ENCODE data around the gene NUP210.

Gene NUP210

DNA sequence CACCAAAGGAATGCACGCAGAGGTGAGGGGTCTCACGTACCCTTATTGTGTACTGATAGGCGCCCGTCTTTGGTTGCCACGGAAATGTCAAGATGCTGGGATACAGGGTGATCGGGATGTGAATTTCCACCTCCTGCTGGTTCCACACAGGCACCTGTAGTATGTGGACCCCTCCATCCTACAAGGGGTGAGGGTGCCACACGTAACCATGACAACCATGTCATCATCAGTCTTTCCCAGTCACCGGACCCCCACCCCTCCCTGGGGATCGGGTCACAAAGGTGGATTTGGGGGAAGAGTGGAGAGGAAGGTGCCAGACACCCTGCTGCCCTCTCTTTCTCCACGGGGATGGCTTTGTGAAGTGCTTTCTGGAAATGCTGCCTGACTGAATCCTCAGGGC lies 44.7 kb downstream of the NUP210 start:
- DNase-seq (ENCODE audit: low read depth in 3 of 3), result no peak

DNA sequence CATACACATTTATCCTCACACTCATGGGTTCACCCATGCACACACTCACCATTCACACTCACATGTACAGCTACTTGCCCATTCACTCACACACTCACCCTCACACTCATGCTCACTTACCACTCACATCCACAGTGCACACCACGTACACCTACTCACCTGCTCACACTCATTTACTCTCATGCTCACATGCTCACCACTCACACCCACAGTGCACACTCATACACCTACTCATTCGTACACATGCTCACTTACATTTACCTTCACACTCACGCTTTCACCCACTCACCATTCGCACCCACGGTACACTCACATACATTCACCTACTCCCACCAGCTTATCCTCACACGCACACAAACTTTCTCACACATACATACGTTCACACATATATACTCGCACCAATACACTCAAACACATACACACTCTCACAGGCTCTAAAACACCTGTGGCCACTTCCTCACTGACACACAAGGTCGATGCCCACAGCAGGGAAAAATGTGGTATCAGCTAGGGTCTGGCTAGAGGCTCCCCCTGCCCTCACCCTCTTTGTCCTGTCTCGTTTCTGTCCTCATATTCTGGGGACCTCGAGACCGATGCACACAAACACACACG lies 46.0 kb downstream of the NUP210 start:
- no peak for DNase-seq (ENCODE audit: low read depth in 3 of 3)

GRCh38 chr3:13372656-13373055 lies 47.5 kb downstream of the NUP210 start:
- DNase-seq (ENCODE audit: low read depth in 3 of 3), result no peak

DNA sequence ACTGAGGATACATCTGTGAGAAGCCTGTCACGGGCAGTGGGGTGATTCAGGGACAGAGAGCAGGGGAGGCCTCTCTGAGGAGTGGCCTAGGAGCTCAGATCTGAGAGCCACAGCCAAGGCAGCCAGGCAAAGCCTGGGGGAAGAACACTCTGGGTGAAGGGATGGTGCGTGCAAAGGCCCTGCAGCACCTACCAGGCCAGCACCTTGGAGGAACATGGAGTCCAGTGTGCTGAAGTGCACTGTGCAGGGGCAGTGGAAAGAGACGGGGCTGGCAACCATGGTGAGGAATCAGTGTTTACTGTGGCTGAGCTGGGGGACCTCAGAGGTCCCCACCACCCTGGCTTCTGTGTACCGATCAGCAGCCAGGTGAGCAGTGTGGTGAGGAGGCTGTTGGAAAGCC lies 48.0 kb downstream of the NUP210 start:
- no peak for DNase-seq (ENCODE audit: low read depth in 3 of 3)

- DNase-seq (ENCODE audit: low read depth in 3 of 3), result no peak
Measured at GRCh38 chr3:13371100-13372075, 48.7 kb downstream of the NUP210 start.

DNA sequence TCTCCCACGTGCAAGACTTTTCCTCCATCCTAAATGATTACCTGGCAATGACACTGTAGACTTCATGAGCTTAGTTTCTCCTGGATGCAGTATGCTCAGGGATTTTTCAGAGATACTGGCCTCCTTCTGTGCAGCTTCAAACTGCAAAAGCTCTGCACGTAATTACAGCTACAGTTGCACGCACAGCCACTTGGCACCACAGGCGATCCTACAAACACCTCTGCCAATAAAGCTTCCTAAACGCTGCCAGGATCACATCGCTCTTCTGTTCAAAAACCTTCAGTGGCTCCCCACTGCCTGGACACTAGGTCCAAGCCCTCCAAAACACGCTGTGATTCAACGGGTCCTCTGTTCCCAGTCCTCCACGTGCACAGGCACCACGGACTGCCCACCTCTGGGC lies 49.5 kb downstream of the NUP210 start:
- no peak for DNase-seq (ENCODE audit: low read depth in 3 of 3)

DNA sequence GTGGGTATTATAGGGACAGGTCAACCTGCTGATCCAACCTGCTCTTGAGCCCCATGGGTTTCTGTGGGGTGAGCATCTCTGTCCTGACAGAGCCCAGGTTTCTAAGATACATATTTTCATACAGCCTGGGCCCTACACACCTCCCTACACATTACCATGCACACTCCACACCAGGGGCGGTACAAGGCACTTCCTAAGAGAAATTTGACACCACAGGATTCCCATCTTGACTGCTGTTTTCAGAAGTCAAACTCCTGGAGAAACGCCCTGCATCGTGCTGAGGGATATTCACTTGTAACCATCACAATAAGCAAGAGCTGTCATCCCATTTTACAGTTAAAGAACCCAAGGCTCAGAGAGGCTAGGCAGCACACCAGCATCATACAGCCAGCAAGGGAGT lies 50.1 kb downstream of the NUP210 start:
- DNase-seq (ENCODE audit: low read depth in 3 of 3), result no peak

- DNase-seq (ENCODE audit: low read depth in 3 of 3), result no peak
Measured at GRCh38 chr3:13368834-13369233, 51.3 kb downstream of the NUP210 start.

DNA sequence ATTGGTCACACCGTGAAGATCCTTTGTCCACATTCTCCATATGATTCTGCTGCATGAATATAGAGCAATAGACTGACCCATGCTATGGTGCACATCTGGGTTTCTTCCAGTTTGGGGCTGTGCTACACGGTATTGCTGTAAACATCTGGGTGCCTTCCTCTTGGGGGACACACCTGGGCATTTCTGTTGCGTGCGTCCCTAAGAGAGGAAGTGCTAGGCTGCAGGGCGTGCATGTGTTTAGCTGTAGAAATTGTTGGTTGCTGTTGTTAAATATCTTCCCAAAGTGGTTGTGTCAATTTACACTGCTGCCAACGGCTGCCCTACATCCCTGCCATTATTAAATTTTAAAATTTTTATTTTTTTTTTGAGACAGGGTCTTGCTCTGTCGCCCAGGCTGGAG lies 52.4 kb downstream of the NUP210 start:
- DNase-seq (ENCODE audit: low read depth in 3 of 3), result no peak

DNA sequence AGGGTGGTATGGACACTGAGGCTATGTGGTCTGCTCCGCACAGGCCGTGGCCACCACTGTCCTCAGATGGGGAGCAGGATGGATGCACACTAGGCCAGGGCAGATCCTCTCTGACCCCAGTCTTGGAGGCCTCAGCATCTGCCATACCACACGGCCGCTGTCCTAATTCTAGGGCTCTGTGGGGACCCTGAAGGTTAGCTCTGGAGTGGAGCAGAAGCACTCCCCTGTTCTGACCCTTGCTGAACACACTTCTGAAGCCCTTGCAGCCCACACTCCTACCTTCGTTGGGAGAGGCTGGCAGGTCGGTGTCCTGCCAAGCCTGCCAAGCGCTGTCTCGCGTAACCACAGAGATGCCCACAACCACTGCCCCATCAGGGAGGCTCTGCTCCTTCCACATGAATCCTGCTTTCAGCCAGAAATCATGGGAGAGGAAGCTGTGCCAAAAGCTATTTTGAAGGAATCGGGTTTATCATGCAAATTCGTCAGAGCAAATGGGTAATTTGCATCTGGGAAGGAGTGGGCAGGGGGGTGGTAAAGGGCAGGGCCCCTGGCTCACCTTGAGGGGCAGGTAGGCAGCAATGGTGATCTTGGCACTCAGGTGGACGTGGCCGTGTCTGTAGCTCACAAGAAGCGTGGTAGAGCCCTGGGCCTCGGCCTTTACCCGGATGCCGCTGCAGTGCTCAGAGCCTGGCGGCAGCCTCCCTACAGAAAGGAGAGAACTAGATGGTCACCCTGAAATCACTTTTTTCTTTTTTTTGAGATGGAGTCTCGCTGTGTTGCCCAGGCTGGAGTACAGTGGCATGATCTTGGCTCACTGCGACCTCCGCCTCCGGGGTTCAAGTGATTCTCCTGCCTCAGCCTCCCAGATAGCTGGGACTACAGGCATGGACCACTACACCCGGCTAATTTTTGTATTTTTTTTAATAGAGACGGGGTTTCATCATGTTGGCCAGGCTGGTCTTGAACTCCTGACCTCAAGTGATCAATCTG lies 54.4 kb downstream of the NUP210 start:
- DNase-seq (ENCODE audit: low read depth in 3 of 3), result no peak

- no peak for DNase-seq (ENCODE audit: low read depth in 3 of 3)
Measured at GRCh38 chr3:13364602-13365271, 55.4 kb downstream of the NUP210 start.

- DNase-seq (ENCODE audit: low read depth in 3 of 3), result no peak
Measured at GRCh38 chr3:13362551-13362950, 57.6 kb downstream of the NUP210 start.

DNA sequence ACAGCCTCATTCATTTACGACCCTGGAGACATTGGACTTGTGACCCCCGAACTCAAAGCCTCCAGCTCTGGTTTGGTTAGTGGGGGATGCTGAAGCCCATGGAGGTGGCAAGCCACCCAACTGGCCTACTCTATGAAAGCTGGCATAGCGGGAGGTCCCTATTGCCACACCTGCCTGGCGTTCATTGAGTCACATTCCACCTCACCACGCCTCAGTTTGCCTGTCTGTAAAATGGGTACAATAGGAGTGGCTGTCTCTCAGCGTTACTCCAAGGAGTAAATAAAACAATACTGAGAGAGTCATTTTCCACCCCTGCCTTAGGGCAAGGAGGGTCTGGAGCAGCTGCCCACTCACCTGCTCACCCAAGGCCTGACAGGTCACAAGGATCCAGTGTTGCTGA lies 60.2 kb downstream of the NUP210 start:
- no peak for DNase-seq (ENCODE audit: low read depth in 3 of 3)

- DNase-seq (ENCODE audit: low read depth in 3 of 3), result no peak
Measured at GRCh38 chr3:13358643-13359042, 61.5 kb downstream of the NUP210 start.

- DNase-seq (ENCODE audit: low read depth in 3 of 3), result no peak
Measured at GRCh38 chr3:13358051-13358450, 62.1 kb downstream of the NUP210 start.

DNA sequence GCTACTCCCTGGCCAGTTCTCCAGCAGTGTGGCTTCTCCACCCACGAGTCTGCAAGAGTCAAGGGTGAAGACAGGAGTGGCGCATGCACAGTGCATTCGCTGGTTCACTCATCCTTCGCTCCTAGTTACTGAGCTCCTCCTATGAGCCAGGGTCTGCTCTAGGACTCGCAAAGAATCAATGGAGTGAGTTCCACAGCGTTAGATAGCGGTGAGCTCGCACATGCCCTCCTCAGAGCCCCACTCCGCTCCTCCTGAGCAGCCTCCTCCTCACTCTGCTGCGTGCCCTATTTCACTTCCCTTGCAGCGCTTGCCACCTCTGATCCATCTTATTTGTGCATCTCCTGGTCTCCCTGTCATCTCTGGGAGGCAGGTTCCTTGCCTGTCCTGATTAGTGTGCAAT lies 63.0 kb downstream of the NUP210 start:
- DNase-seq (ENCODE audit: low read depth in 3 of 3), result no peak

- no peak for DNase-seq (ENCODE audit: low read depth in 3 of 3)
Measured at GRCh38 chr3:13353936-13354542, 66.1 kb downstream of the NUP210 start.

DNA sequence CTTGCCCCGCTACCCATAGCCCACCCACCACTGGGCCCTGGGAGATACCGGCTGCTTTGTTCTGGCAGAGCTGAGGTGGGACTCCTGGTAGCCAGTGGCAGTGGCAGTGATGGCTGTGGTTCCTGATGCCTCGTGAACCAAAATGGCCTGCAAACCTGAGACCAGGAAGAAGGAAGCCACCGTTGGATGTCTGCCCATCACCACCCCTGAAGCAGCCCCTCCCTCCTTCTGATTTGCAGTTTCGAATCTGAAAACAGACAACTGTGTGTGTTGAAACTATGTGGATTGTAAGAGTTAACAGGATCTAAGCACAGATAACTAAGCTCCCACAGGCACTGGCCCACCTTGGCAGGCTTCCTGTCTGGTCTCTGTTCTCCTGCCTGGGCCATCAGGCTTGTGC lies 66.6 kb downstream of the NUP210 start:
- no peak for DNase-seq (ENCODE audit: low read depth in 3 of 3)

- peak in 1 of 3 experiments; percentile 13 for DNase-seq (ENCODE audit: low read depth in 3 of 3)
Measured at GRCh38 chr3:13352621-13353131, 67.4 kb downstream of the NUP210 start.

DNA sequence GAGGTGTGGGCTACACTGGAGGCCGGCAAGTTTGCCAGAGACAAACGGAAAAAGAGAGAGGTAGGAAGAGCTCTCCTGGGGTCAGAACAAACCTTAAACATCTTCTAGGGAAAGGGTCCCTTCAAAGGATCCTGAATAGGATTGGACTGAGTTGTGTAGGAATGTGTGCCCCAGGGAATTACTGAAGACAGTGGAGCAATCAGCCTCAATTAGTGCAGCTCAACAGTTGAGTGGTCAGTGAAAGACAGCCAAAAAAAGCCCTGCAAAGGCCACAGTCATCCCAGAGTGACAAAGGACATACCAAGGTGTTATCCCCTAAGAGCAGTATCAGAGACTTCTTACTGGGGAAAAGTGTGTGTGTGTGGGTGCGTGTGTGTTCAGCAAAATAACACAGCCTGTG lies 70.3 kb downstream of the NUP210 start:
- no peak for DNase-seq (ENCODE audit: low read depth in 3 of 3)
